HG03196 (cell line): ENCODE measurements around the gene CSTPP1.
"Not testable (repeated sequence)": the region's sequence is repeated elsewhere in the genome, so short reads cannot be mapped to it uniquely, and the experiment has no call there.

Source experiments
- ATAC-seq: cut with Tn5 transposase; IDR thresholded peaks from one replicate; pipeline ENCODE4 v1.9.1; 2021; ENCODE audit not compliant: unreplicated experiment

Gene CSTPP1

GRCh38 chr11:47201015-47201414 is 264.5 kb downstream of the CSTPP1 start:
- ATAC-seq: no peak

GRCh38 chr11:47202576-47202975 is 266.0 kb downstream of the CSTPP1 start:
- no peak for ATAC-seq

- ATAC-seq: no peak
Measured at GRCh38 chr11:47204637-47204989, 268.1 kb downstream of the CSTPP1 start.

- not testable (repeated sequence) for ATAC-seq
Measured at GRCh38 chr11:47206577-47206976, 270.0 kb downstream of the CSTPP1 start.

GRCh38 chr11:47207459-47207858 is 270.9 kb downstream of the CSTPP1 start:
- no peak for ATAC-seq

- not testable (repeated sequence) for ATAC-seq
Measured at GRCh38 chr11:47208008-47208552, 271.5 kb downstream of the CSTPP1 start.

- no peak for ATAC-seq
Measured at GRCh38 chr11:47208628-47209027, 272.1 kb downstream of the CSTPP1 start.
